SK-N-SH (cell line): Measurements from ENCODE around the gene RBM4.

ENCODE experiments used
- CTCF ChIP-seq: fragments of 200-600 bp; sonication (generic); IDR thresholded peaks from 2 replicates; pipeline ENCODE4 v1.6.1; 2017; ENCODE audit warnings: antibody characterized with exemption, mild to moderate bottlenecking, moderate library complexity
- FOXJ3 ChIP-seq: sonication (generic); formaldehyde crosslinking; IDR thresholded peaks from 2 replicates; pipeline ENCODE4 v1.5.1; 2020; ENCODE audit warnings: mild to moderate bottlenecking, missing genetic modification reagents
- FOXM1 ChIP-seq: IDR thresholded peaks from 2 replicates; pipeline ENCODE4 v1.4.0; 2012; ENCODE audit warnings: low read depth, mild to moderate bottlenecking
- GATA2 ChIP-seq: sonication (generic); formaldehyde crosslinking; IDR thresholded peaks from 2 replicates; pipeline ENCODE4 v1.5.0; 2020; ENCODE audit warnings: mild to moderate bottlenecking, missing genetic modification reagents
- MXI1 ChIP-seq: IDR thresholded peaks from 2 replicates; pipeline ENCODE4 v1.6.1; 2012; ENCODE audit warnings: mild to moderate bottlenecking, low read depth, low read length, improper control_type of control experiment
- RAD21 ChIP-seq: IDR thresholded peaks from 2 replicates; pipeline ENCODE4 v1.6.1; 2012; ENCODE audit warnings: mild to moderate bottlenecking, low read length
- RCOR1 ChIP-seq: fragments of 150-350 bp; IDR thresholded peaks from 2 replicates; pipeline ENCODE4 v1.6.1; 2017; ENCODE audit warnings: antibody characterized with exemption, low read length
- RXRA ChIP-seq: IDR thresholded peaks from 2 replicates; pipeline ENCODE4 v1.4.0; 2012; ENCODE audit warnings: low read depth, mild to moderate bottlenecking, borderline replicate concordance
- TAF1 ChIP-seq: IDR thresholded peaks from 2 replicates; pipeline ENCODE4 v1.6.1; 2012; ENCODE audit warnings: low read depth, mild to moderate bottlenecking, low read length, moderate library complexity, borderline replicate concordance
- TF ChIP-seq, protein P1 (sequence below): IDR thresholded peaks from 2 replicates; pipeline ENCODE4 v1.6.1; 2012; ENCODE audit warnings: mild to moderate bottlenecking, low read depth, low read length, moderate library complexity

- TF ChIP-seq CTCF (no peak), FOXM1 (no peak), RXRA (no peak), TAF1 (no peak), RAD21 (no peak), RCOR1 (no peak), GATA2 (CRISPR knock-in tag) (no peak), MXI1 (no peak), FOXJ3 (CRISPR knock-in tag) (no peak)
- TF ChIP-seq, protein P1, sequence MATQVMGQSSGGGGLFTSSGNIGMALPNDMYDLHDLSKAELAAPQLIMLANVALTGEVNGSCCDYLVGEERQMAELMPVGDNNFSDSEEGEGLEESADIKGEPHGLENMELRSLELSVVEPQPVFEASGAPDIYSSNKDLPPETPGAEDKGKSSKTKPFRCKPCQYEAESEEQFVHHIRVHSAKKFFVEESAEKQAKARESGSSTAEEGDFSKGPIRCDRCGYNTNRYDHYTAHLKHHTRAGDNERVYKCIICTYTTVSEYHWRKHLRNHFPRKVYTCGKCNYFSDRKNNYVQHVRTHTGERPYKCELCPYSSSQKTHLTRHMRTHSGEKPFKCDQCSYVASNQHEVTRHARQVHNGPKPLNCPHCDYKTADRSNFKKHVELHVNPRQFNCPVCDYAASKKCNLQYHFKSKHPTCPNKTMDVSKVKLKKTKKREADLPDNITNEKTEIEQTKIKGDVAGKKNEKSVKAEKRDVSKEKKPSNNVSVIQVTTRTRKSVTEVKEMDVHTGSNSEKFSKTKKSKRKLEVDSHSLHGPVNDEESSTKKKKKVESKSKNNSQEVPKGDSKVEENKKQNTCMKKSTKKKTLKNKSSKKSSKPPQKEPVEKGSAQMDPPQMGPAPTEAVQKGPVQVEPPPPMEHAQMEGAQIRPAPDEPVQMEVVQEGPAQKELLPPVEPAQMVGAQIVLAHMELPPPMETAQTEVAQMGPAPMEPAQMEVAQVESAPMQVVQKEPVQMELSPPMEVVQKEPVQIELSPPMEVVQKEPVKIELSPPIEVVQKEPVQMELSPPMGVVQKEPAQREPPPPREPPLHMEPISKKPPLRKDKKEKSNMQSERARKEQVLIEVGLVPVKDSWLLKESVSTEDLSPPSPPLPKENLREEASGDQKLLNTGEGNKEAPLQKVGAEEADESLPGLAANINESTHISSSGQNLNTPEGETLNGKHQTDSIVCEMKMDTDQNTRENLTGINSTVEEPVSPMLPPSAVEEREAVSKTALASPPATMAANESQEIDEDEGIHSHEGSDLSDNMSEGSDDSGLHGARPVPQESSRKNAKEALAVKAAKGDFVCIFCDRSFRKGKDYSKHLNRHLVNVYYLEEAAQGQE: no peak
Measured at GRCh38 chr11:66653123-66653522, 14.6 kb downstream of the RBM4 start.
